Measurements from ENCODE around the gene KCNB1.

Gene KCNB1

GRCh38 chr20:49405062-49405683, 77.3 kb downstream of the KCNB1 start:
- no peak for DNase-seq

- no peak for DNase-seq
Measured at GRCh38 chr20:49404461-49404860, 78.0 kb downstream of the KCNB1 start.

DNA sequence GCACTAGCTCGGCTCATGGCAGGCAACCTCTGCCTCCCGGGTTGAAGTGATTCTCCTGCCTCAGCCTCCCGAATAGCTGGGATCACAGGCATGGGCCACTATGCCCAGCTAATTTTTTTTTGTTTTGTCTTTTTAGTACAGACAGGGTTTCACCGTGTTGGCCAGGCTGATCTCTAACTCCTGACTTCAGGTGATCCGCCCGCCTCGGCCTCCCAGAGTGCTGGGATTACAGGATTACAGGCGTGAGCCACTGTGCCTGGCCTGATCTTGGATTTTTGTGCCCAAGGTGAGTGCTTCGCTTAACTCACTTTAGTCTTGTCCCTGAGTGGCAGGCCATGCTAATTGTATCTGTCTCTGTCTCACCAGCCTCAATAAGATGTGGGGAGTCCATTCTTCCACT, 78.6 kb downstream of the KCNB1 start:
- DNase-seq = no peak

- DNase-seq = no peak
Measured at GRCh38 chr20:49403012-49403411, 79.5 kb downstream of the KCNB1 start.

DNA sequence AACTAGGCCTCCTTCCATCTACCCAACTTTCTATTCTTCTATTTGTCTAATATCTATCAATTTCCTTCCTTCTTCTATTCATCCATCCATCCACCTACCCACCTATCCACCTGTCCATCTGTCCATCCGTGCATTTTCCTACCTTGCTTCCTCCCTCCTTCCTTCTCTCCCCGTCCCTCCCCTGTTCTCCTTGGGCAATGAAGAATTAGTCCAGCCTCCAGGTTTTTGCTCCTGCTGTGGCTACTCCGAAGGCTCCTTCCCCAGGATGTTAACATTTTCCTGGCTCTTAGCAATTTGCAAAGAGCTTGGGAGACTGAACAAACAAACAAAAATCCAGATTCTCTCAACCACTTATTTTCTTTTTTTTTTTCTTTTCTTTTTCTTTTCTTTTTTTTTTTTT, 81.6 kb downstream of the KCNB1 start:
- DNase-seq = no peak

- DNase-seq = no peak
Measured at GRCh38 chr20:49400410-49400809, 82.1 kb downstream of the KCNB1 start.

DNA sequence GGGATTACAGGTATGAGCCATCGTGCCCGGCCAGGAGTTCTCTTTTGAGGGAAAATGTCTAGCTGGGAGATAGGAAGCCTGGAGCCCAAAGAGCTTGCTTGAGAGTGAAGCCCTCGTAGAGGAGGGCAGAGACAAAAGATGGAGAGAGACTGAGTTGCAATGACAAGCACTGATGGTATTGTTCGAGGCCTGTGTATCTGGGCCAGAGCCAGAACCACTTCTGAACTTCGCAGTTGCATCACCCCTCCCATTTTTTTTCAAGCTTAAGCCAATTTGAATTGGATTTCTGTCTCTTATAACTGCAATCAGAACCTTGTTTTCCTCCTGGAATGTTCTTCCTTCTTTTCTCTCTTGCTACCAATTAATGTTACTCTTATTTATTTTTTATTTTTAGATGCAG, 83.1 kb downstream of the KCNB1 start:
- no peak for DNase-seq

GRCh38 chr20:49398401-49399144, 83.9 kb downstream of the KCNB1 start:
- DNase-seq = no peak

DNA sequence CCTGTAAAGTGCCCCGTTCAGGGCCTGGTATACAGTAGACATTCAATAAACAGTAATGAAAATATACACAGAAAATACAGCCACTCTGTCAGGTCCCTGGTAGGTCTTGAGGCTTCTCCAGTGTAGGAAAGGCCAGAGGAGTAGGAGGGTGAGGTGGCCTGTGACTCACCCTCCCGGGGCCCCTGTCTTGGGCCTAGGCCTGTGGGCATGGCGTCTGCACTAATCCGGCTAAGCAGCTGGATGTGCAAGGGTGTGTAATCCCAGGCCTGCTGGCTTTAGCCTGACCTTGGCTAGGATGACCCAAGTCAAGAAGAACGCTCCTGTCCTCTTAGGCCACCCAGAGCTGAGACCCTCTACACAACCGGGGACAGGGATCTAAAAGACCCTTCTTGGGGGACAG, 84.9 kb downstream of the KCNB1 start:
- no peak for DNase-seq

- DNase-seq = no peak
Measured at GRCh38 chr20:49396230-49396629, 86.2 kb downstream of the KCNB1 start.

DNA sequence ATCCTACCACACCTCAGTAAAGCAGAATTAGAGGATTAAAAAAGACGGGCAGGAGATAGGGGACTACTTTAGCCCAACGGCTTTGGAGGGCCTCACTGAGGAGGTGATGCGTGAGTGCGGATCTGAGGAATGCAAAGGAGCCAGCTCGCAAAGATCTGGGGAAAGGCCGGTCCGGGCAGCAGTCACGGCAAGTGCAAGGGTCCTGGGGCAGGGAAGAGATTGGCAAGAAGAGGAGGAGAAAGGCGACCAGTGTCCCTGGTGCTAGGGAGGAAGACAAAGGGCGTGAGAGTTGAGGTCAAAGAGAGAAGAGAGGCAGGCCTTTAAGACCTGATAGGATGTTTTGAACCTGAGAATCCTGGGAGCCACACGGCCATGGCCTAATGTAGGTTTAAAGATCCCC, 86.8 kb downstream of the KCNB1 start:
- no peak for DNase-seq

GRCh38 chr20:49395183-49395582, 87.3 kb downstream of the KCNB1 start:
- DNase-seq = no peak

DNA sequence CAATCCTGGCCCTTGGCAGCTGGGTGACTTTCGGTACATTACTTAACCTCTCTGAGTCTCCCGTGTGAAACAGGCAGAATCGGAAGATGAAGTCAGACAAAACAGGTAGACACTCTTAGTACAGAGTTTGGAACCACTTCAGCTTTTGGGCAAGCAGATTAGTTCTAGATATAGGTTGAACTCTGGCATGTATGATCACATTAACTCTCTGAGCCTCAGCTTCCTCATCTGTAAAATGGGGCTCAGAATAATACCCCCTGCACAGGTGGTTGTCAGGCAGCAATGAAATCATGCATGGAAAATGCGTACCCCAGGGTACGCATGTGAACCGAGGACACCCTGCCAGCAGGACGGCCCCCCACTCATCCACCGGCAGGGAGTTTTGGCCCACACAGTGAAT, 87.7 kb downstream of the KCNB1 start:
- no peak for DNase-seq

- DNase-seq = no peak
Measured at GRCh38 chr20:49394264-49394663, 88.2 kb downstream of the KCNB1 start.

- no peak for DNase-seq
Measured at GRCh38 chr20:49393803-49394202, 88.7 kb downstream of the KCNB1 start.

DNA sequence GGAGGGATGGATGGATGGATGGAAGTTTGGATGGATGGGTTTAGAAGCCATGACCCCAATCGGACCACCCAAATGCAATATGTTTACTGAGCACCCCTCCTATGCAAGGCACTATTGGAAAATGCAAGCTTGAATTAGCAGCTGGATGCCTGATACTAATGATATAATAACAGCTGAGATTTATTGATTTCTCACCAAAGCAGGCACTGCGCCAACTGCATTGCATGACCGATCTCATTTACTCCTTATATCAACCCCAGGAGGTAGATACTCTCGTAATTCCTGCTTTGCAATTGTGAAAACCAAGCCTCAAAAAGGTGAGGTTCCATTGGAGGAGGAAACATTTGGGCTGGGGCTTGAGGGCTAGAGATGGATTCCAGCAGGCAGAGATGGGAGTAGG, 89.7 kb downstream of the KCNB1 start:
- DNase-seq = no peak

DNA sequence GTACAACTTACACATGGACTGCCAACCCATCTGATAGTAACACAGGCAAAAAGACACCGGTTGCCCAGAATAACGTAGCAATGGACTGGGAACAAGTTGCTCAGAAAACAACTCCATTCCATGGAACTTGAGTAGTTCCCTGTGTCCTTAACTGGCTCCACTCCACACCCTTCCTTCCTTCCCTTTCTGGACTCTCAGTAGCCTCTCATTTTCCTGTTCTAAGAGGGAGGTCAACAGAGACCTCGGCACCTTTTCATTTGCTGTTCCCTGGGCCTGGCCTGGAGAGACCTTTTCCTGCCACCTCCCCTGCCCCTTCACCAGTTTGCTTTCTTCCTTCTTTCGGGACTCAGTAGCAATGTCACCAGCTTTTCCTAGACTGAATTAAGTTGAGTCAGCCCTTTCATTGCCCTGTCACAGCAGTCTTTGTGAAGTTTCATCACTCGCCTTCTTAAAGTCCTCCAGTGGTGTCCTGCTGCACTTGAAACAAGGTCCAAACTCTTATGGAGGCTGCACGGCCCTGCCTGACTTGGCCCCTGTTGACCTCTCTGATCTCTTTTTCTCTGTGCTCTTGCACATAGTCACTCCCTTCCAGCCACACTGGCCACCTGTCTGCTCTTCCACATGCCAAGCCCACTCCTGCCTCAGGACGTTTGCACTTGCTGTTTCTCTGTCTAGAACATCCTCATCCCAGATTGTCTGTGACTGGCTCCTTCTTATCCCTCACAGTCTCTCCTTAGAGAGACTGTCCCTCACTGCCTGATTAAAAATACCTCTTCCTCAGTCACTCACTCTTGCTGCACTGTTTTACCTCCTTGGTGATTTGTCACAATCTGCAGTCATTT, 90.8 kb downstream of the KCNB1 start:
- DNase-seq = no peak

GRCh38 chr20:49389854-49390253, 92.6 kb downstream of the KCNB1 start:
- no peak for DNase-seq

DNA sequence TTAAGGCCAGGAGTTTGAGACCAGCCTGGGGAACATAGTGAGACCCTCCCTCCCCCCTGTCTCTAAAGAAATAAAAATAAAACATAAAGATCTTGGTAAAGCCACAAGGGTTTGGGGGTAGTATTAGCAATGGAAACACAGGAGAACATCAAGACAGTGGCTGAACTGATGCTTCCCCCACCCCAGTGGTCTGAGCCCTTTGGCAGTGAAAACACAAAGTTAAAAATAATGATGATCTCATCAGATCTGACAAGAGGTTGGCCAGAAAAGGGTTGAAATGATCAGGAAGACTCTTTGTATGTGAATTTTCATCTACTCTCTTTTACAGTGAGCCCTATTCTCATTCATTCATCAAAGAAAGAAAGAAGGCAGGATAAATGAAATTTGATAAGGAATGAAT, 93.7 kb downstream of the KCNB1 start:
- no peak for DNase-seq

DNA sequence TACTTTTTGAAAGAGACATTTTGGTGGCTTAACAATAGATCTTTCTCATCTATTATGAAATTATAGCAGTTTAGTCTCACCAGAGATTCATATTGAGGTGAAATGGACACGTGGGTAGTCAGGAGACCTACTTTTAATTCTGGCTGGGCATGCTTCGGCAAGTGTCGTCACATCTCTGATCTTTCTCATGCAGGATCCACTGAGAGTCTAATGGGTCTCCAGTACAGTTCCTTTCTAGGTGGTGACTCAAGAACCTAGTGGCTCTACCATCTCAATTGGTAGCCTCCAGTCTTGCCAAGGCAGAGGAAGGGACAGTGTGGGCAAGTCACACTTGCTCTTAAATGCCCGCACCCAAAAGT, 94.9 kb downstream of the KCNB1 start:
- no peak for DNase-seq

GRCh38 chr20:49386848-49387580, 95.5 kb downstream of the KCNB1 start:
- no peak for DNase-seq

DNA sequence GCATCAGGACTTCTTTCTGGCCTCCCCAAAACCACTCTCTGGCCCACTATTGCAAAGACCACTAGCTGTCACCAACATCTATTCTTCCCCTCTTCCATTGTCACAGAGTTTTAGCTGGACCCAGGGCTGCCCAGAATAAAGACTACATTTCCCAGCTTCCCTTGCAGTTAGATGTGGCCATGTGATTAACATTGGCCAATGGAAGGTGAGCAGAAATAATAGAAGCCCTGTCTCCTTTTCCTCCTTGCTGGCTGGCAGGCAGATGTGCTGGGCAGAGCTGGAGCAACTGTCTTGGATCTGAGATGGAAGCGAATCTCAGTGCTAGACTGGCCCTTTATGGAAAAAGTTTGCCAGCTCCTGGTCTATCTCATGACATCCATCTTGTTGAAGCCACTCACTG, 97.0 kb downstream of the KCNB1 start:
- peak; percentile 34 for DNase-seq

All from activated CD4-positive, alpha-beta T cell treated with anti-CD3 and anti-CD28 coated beads, Interleukin-2, amount 50 U/mL, for 16 hours (primary cell).